ENCODE measurements around the gene SGCE.

The SGCE gene

GRCh38 chr7:94616855-94617254 is 39.1 kb downstream of the SGCE start:
- TF ChIP-seq CTCF (IDR thresholded peaks at IDR 0.05; ENCODE audit: low read depth, low read length), result no peak
- H3K4me3 ChIP-seq (ENCODE audit: low read depth, low read length), result no peak overlapping the region
- in situ Hi-C loops (cut with HindIII; ENCODE audit: low sequenced_read_pairs), result no loop called here
- no peak for DNase-seq (ENCODE audit: low read depth, low spot score)

- H3K4me3 ChIP-seq (ENCODE audit: low read depth, low read length), result no peak overlapping the region
- TF ChIP-seq CTCF (IDR thresholded peaks at IDR 0.05; ENCODE audit: low read depth, low read length), result no peak
- in situ Hi-C loops (cut with HindIII; ENCODE audit: low sequenced_read_pairs), result no loop called here
- no peak for DNase-seq (ENCODE audit: low read depth, low spot score)
Observed at GRCh38 chr7:94615666-94616065, 40.3 kb downstream of the SGCE start.

- DNase-seq (ENCODE audit: low read depth, low spot score), result no peak
- H3K4me3 ChIP-seq (ENCODE audit: low read depth, low read length), result no peak overlapping the region
- TF ChIP-seq CTCF (IDR thresholded peaks at IDR 0.05; ENCODE audit: low read depth, low read length), result no peak
- in situ Hi-C loops (cut with HindIII; ENCODE audit: low sequenced_read_pairs), result no loop called here
Observed at GRCh38 chr7:94612661-94613060, 43.3 kb downstream of the SGCE start.

- in situ Hi-C loops (cut with HindIII; ENCODE audit: low sequenced_read_pairs), result no loop called here
- TF ChIP-seq CTCF (IDR thresholded peaks at IDR 0.05; ENCODE audit: low read depth, low read length), result no peak
- no peak for DNase-seq (ENCODE audit: low read depth, low spot score)
Observed at GRCh38 chr7:94612253-94612652, 43.7 kb downstream of the SGCE start.

GRCh38 chr7:94609561-94609960 is 46.4 kb downstream of the SGCE start:
- H3K4me3 ChIP-seq (ENCODE audit: low read depth, low read length), result no peak overlapping the region
- no peak for DNase-seq (ENCODE audit: low read depth, low spot score)
- no peak for TF ChIP-seq CTCF (IDR thresholded peaks at IDR 0.05; ENCODE audit: low read depth, low read length)
- in situ Hi-C loops (cut with HindIII; ENCODE audit: low sequenced_read_pairs), result no loop called here

More at GRCh38 chr7:94612253-94612652, 43.7 kb downstream of the SGCE start:
- no peak overlapping the region for H3K4me3 ChIP-seq (ENCODE audit: low read depth, low read length)

GRCh38 chr7:94605031-94605430 is 50.9 kb downstream of the SGCE start:
- no peak overlapping the region for H3K4me3 ChIP-seq (ENCODE audit: low read depth, low read length)
- DNase-seq (ENCODE audit: low read depth, low spot score), result no peak
- in situ Hi-C loops (cut with HindIII; ENCODE audit: low sequenced_read_pairs), result no loop called here
- TF ChIP-seq CTCF (IDR thresholded peaks at IDR 0.05; ENCODE audit: low read depth, low read length), result no peak

- in situ Hi-C loops (cut with HindIII; ENCODE audit: low sequenced_read_pairs), result no loop called here
- no peak for DNase-seq (ENCODE audit: low read depth, low spot score)
- TF ChIP-seq CTCF (IDR thresholded peaks at IDR 0.05; ENCODE audit: low read depth, low read length), result no peak
- no peak overlapping the region for H3K4me3 ChIP-seq (ENCODE audit: low read depth, low read length)
Observed at GRCh38 chr7:94602181-94602580, 53.8 kb downstream of the SGCE start.
